CD4-positive, alpha-beta T cell treated with Interleukin-17A for 4 hours (primary cell): ENCODE results near the gene SP7.
"Not testable (repeated sequence)": the region's sequence is repeated elsewhere in the genome, so short reads cannot be mapped to it uniquely, and the experiment has no call there.

Experiments
- DNase-seq: peaks from one replicate; pipeline ENCODE4 v3.0.0-alpha.2; 2020; ENCODE audit warnings: mixed read lengths

SP7 gene

GRCh38 chr12:53336181-53336681 is at the start of gene SP7:
TSS of gene SP7 (minus strand) at chr12:53336354. CDS start at chr12:53335646, 708 bp downstream.
- DNase-seq, result no peak

GRCh38 chr12:53383258-53383657 is 47.1 kb upstream of the SP7 start:
- DNase-seq, result no peak

GRCh38 chr12:53381731-53382630 is 45.8 kb upstream of the SP7 start:
- DNase-seq, result peak; percentile 59

GRCh38 chr12:53380794-53381730 is 44.9 kb upstream of the SP7 start:
- DNase-seq, result no peak

GRCh38 chr12:53380104-53380793 is 44.1 kb upstream of the SP7 start, which contains the start of gene SP1:
TSS of gene SP1 (plus strand) at chr12:53380176. CDS start at chr12:53380292, 116 bp downstream.
- peak; percentile 94 for DNase-seq

GRCh38 chr12:53379389-53380103 is 43.4 kb upstream of the SP7 start:
- peak; percentile 99 for DNase-seq

GRCh38 chr12:53378724-53379388 is 42.7 kb upstream of the SP7 start:
- no peak for DNase-seq

- no peak for DNase-seq
These were observed 42.1 kb upstream of the SP7 start for GRCh38 chr12:53378222-53378621.

GRCh38 chr12:53376747-53377146 is 40.6 kb upstream of the SP7 start:
- no peak for DNase-seq

- DNase-seq, result not testable (repeated sequence)
These were observed 38.1 kb upstream of the SP7 start for GRCh38 chr12:53374277-53374676.

GRCh38 chr12:53373554-53374133 is 37.5 kb upstream of the SP7 start:
- DNase-seq, result not testable (repeated sequence)

GRCh38 chr12:53365245-53365904 is 29.2 kb upstream of the SP7 start:
- no peak for DNase-seq

GRCh38 chr12:53361638-53362037 is 25.5 kb upstream of the SP7 start:
- DNase-seq, result not testable (repeated sequence)

- DNase-seq, result no peak
These were observed 22.8 kb upstream of the SP7 start for GRCh38 chr12:53358836-53359419.

GRCh38 chr12:53355121-53355520 is 19.0 kb upstream of the SP7 start:
- DNase-seq, result no peak

GRCh38 chr12:53353257-53353655 is 17.1 kb upstream of the SP7 start:
- DNase-seq, result no peak

- peak; percentile 91 for DNase-seq
These were observed 16.4 kb upstream of the SP7 start for GRCh38 chr12:53352331-53353256.

- DNase-seq, result no peak
These were observed 11.8 kb upstream of the SP7 start for GRCh38 chr12:53347905-53348304.

GRCh38 chr12:53346491-53346890 is 10.3 kb upstream of the SP7 start:
- DNase-seq, result no peak
